NCI-H1694 treated with DMSO at 0.1 percent for 48 hours (cell line): ENCODE measurements around the gene RPL32.
"Not testable (repeated sequence)": the region's sequence is repeated elsewhere in the genome, so short reads cannot be mapped to it uniquely, and the experiment has no call there.

ENCODE experiments used
- DNase-seq: peaks from one replicate; lab custom pipeline; 2025; lab: John Stamatoyannopoulos, UW

Gene RPL32

GRCh38 chr3:12841149-12841969 lies at the start of gene RPL32:
Gene RPL32, minus strand, starts transcription at chr3:12841565. Its CDS starts 1,328 bp downstream, at chr3:12840237.
- DNase-seq = peak; percentile 79

DNA sequence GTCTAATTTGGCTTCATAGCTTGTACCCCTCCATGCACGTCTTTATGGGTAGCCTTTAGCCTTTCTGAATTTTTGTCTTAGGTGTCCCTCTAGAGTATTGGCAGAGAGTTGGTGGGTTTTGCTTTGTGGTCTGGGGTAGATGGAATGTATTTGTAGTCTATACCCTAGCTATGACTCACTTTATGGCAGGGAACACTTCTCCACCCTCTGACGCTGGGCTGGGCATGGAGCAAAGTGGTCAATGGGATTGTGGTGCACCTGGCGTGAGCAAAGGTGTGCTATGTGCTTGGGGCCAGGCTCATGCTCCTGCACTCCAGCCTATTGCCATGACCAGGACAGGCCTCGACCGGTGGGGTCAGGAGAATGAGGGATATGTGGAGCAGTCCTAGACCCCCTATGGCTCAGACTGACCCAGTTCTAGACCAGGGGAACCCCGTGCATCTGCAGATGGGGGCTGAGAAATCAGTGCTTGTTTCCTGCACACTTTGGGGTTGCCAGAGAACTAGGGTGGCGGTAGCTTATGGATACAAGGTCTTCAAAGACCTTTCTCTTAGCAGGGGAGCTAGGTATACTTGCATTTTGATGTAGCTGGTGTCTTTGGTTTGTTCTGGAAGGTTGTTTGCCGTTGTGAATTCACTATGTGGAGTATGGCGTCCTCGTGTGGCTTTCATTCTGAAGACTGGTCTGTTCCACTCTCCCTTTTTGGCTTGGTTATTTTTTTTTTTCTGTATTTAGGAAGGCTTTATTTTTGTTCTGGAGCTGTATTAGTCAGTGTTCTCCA lies 49.4 kb upstream of the RPL32 start:
- DNase-seq = no peak

- DNase-seq = no peak
These were observed 45.4 kb upstream of the RPL32 start for GRCh38 chr3:12886736-12887135.

- DNase-seq = no peak
These were observed 44.8 kb upstream of the RPL32 start for GRCh38 chr3:12886106-12886679.

GRCh38 chr3:12885583-12885930 lies 44.2 kb upstream of the RPL32 start:
- no peak for DNase-seq

GRCh38 chr3:12884790-12885582 lies 43.6 kb upstream of the RPL32 start:
- DNase-seq = no peak

DNA sequence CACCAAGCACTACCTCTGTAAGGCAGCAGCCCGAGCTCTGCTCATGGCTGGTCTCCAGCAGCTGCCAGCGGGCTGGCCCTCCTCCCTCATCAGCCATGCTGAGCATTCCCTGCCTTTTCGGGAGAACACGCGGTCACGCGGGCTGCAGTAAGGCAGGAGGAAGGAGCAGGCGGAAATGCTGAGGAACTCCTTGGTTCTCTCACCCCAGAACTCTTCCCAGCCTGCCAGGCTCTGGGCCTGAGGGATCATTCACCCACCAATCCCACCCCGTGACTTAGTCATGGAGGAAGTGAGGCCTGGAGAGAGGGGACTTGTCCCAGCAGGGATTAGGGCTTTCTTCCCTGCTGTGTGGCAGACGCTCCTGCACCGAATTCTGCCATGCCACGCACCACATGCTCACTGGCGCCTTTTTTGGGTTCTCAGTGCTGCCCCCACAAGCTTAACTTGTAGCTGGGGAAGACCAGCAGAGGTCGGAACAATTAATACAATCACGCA lies 42.9 kb upstream of the RPL32 start:
- DNase-seq = no peak

GRCh38 chr3:12882336-12883310 lies 41.3 kb upstream of the RPL32 start:
- no peak for DNase-seq

- not testable (repeated sequence) for DNase-seq
These were observed 40.5 kb upstream of the RPL32 start for GRCh38 chr3:12881858-12882257.

GRCh38 chr3:12879191-12879815 lies 37.9 kb upstream of the RPL32 start:
- DNase-seq = no peak

GRCh38 chr3:12878758-12879157 lies 37.4 kb upstream of the RPL32 start:
- DNase-seq = not testable (repeated sequence)

- no peak for DNase-seq
These were observed 36.8 kb upstream of the RPL32 start for GRCh38 chr3:12878141-12878574.

- no peak for DNase-seq
These were observed 35.7 kb upstream of the RPL32 start for GRCh38 chr3:12877040-12877439.

DNA sequence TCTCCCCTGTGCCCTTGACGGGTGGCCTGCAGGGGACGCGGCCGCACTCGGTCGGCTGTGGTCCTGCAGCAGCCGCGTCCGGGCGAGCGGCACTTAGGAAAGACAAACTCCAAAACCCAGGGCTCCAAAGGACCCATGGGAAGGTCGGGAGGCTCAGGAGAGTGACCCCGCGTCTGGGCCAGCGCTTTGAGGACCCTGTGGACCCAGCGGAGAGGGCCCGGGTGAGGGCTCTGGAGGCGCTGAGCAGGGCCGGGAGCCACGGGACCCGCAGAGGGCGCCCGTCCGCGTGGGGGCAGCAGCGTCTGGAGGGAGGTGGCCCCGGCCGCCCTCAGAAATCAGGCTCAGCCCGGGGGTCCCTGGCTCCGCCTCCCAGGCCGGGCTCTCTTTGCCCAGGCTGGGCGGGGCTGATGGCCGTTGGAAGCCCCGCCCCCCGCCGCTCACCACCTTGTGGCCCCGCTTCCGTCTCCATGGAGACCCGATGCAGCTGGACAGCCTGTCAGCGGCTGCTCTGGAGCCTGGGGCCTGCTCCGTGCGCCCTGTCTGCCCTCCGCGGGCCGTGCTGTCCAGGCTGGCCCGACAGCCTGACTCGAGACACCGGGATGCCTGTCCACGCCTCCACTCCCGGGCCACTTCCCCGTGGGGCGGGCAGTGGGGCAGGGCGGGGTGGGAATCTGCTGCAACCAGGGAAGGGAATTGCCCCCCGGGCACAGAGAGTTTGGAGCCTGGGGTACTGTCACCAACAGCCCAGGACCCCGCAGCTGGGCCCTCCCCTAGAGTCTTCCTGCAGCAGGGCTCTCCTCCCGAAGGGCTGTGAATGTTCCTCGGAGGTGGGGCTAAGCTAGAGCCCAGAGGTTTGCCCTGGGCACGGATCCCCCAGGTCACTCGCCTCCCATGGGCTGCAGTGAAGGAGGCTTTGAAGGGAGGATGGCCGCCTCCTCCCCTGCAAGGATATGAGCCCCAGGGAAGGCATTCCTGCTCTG lies 34.8 kb upstream of the RPL32 start:
- DNase-seq = no peak

GRCh38 chr3:12871404-12871983 lies 30.1 kb upstream of the RPL32 start:
- DNase-seq = no peak

- DNase-seq = no peak
These were observed 29.6 kb upstream of the RPL32 start for GRCh38 chr3:12870942-12871341.

GRCh38 chr3:12869035-12869621 lies 27.8 kb upstream of the RPL32 start:
- no peak for DNase-seq
